HG03039 (cell line): ENCODE results near the gene VPS18.

ENCODE experiments used
- ATAC-seq: cut with Tn5 transposase; IDR thresholded peaks from one replicate; pipeline ENCODE4 v1.9.1; 2021; ENCODE audit warnings: mild to moderate bottlenecking, moderate library complexity; ENCODE audit not compliant: unreplicated experiment

Gene VPS18

DNA sequence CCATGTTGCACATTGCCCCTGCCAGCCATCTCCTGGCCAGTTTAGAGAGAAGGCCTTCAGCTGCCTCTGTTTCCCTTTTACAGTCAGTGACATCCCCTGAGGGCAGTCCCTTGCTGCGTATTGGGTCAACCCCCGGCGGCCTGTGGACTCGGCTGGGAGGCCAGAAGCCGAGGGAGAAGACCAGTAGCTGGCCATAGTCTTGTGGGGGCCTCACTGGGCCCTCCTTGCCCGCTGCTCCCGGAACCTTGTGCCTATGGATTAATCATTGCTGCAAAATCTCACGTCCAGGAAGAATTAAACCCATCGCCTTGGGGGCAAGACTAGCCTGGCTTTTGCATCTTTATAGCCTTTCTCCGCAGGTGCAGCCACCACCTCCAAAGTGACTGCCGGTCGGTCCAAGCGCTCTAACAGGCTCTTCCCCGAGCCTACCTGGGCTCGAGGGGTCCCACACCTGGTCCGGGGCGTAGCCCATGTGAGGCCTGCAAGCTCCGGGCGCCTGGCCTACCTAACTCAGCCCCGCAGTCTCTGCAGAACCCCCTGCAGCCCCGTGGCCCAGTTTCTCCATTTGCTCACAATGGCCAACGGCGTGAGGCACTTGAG, 58.2 kb downstream of the VPS18 start:
- no peak for ATAC-seq

DNA sequence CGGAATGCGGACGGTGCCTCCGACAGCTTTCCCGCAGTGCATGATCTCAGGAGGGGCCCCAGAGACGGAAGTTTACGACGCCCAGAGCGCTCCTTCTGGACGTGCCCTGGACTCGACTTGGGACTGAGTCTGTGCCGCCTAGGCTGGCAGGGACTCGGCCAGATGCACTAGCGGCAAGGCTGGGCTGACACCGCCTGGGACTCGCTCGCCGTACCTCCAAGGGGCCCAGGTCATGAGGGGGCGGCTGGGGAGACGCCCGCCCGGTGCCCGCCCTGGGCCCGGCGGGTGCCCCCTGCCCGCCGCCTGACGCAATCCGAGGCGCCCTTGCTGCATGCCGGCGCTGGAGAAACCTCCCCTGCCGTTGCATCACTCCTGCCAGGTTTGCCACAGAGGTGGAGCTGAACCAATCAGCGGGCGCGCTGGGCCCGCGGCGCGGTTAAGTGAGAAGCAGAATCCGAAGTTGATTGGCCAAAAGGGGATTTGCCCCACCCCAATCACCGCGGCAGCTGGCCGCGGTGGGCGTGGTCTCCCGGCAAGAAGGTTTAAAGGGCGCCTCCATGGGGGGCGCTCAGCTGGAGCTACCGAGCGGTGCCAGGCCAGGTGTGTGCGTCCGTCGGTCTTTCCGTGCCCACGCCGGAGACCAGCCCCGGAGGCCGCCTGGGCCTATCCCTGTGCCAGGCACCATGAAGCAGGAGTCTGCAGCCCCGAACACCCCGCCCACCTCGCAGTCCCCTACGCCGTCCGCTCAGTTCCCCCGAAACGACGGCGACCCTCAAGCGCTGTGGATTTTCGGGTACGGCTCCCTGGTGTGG, 58.9 kb downstream of the VPS18 start, which contains the start of gene CHAC1:
Gene CHAC1, plus strand, starts transcription at position 571 of the 812 bp plus-strand sequence. Its CDS starts 113 bp downstream, at position 684.
- ATAC-seq: peak; percentile 90
